Testis (tissue), 2 donors: ENCODE data around the gene SUSD2.

Experiments used
- CTCF ChIP-seq, 3 experiments: fragments of 450-650 bp in 2 of 3; fragments of 200-600 bp in 1 of 3; sonication (generic) in 1 of 3; IDR thresholded peaks; one replicate each; pipeline ENCODE4 v1.5.1; 2016 to 2019; ENCODE audit warnings: antibody characterized with exemption in 3 of 3, mild to moderate bottlenecking in 2 of 3, moderate library complexity in 1 of 3
- POLR2A ChIP-seq: fragments of 450-650 bp; IDR thresholded peaks from one replicate; pipeline ENCODE4 v1.6.1; 2017; ENCODE audit warnings: antibody characterized with exemption, mild to moderate bottlenecking, moderate library complexity

- TF ChIP-seq CTCF (IDR thresholded peaks at IDR 0.05): no peak
- no peak for TF ChIP-seq POLR2A
Observed at GRCh38 chr22:24190159-24190540, 8.9 kb downstream of the SUSD2 start.
